ENCODE results near the gene HSFX2.
"Not testable (repeated sequence)": the region's sequence is repeated elsewhere in the genome, so short reads cannot be mapped to it uniquely, and the experiment has no call there.

The HSFX2 gene, protein sequence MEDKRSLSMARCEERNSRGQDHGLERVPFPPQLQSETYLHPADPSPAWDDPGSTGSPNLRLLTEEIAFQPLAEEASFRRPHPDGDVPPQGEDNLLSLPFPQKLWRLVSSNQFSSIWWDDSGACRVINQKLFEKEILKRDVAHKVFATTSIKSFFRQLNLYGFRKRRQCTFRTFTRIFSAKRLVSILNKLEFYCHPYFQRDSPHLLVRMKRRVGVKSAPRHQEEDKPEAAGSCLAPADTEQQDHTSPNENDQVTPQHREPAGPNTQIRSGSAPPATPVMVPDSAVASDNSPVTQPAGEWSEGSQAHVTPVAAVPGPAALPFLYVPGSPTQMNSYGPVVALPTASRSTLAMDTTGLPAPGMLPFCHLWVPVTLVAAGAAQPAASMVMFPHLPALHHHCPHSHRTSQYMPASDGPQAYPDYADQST

DNA sequence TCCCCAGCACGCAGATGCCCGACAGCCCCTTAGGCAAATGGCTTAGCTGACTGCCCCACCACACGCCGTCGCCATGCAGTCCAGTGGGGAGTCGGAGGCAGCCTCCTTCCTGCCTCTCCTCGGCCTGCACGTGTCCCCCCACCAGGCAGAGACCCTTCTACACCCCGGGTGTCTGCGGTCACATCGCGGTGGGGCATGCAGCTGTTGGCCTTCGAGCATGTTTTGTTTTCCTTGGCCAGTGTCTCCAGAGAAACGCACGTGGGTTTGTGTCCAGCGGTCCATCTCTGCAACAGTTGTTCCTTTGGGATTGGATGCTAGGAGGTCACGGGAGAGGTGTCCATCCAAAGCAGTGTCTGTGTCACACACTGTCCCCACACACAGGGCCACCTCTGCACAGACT, at the start of gene HSFX2:
Gene HSFX2, minus strand, starts transcription at position 101 of the 400 bp plus-strand sequence. CDS start 614 bp downstream, outside the sequence.
- not testable (repeated sequence) for DNase-seq

DNA sequence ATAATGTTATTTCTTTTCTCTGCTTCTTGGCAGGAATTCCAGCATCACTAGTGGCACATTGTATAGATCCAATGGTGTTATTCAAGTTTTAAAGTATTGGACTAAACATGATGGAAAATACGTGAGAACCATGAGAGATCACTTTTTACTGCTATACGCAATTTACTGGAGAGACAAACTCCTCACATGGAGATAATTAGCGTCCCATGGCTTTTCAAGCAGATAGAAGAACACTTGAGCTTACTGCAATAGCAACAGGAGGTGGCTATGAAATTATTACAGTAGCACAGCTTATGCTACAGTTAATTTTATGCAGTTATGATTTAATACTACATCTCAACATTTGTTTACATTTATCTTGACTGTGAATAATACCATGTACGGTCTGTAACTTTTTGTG, 48.4 kb upstream of the HSFX2 start:
- no peak for DNase-seq

DNA sequence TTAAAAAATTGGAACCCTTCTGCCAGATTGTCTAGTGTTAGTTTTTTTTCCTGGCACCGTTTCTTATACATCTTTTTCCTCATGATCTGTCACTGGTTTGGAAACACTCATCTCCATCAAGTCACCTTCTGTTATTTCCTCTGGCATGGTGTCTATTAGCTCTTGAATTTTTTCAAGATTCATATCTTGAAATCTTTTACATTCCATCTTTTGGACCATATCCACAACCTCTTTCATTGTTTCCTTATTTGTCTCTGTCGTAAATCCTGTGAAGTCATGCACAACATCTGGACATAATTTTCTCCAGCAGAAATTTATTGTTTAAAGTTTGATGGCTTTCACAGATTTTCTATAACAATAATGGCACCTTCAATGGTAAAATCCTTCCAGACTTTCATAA, 46.7 kb upstream of the HSFX2 start:
- no peak for DNase-seq

DNA sequence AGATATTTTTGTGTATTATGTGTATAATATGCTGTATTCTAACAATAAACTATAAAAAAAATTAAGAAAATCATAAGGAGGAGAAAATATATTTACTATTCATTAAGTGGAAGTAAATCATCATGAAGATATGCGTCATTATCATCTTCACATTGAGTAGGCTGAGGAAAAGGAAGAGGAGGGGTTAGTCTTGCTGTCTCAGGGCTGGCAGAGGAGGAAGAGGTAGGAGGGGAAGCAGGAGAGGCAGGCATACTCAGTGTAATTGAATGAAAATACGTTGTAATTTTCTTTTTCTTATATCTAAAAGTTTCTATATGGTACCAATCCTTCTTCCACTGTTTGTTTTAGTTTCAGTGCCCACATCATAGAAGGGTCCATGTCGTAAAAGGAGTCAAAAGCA, 46.3 kb upstream of the HSFX2 start:
- no peak for DNase-seq

DNA sequence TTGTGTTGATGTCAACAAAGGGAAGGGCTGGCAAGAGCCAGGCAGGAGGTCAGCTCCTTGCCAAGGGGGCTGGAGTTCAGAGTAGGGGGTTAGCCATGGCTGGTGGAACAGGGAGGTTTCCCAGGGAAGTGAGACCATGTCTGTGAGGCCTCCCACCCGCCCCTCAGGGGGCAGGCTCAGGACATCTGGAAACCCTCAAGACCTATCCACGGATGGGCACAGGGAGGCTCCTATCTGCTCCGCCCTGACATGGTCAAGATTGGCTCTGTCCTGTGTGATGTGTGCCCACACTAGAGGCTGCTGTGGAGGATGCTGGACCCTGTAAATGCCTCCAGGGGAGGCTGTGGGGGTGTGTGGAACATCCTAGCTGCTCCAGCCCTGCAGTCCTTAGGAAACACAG, 44.5 kb upstream of the HSFX2 start:
- no peak for DNase-seq

DNA sequence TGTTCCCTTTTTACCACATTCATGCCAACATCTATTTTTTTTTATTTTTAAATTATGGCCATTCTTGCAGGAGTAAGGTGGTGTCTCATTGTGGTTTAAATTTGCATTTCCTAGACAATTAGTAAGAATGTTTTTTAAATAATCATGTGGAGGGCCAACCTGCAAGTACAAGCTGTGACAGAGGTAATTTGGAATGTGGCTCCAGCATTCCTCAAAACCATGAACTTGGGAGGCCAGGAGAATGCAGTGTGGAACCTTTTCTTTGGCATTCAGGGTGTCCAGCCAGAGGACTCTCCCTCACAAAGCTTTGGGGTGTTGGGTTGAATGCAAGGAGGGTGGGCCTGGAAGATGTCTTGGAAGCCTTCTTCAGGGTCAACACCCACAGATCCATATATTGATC, 43.7 kb upstream of the HSFX2 start:
- no peak for DNase-seq

DNA sequence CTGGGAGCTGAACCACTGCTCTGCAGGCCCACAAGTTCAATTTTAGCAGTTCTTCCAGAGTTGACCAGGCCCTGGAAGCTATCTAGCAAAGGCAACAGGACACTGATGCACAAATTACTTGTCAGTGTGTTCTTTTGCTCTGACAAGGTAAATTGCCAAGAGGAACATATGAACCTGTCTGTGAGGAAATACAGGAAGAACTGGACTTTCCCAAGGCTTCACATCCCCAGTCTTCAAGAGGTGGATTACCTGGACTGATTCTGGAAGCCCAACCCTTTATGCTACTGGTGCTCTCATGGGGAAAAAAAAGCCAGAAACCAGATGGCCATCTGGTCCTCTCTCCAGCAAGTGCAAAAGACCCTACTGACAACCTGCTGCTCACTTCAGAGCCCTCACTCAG, 38.4 kb upstream of the HSFX2 start:
- DNase-seq = no peak

DNA sequence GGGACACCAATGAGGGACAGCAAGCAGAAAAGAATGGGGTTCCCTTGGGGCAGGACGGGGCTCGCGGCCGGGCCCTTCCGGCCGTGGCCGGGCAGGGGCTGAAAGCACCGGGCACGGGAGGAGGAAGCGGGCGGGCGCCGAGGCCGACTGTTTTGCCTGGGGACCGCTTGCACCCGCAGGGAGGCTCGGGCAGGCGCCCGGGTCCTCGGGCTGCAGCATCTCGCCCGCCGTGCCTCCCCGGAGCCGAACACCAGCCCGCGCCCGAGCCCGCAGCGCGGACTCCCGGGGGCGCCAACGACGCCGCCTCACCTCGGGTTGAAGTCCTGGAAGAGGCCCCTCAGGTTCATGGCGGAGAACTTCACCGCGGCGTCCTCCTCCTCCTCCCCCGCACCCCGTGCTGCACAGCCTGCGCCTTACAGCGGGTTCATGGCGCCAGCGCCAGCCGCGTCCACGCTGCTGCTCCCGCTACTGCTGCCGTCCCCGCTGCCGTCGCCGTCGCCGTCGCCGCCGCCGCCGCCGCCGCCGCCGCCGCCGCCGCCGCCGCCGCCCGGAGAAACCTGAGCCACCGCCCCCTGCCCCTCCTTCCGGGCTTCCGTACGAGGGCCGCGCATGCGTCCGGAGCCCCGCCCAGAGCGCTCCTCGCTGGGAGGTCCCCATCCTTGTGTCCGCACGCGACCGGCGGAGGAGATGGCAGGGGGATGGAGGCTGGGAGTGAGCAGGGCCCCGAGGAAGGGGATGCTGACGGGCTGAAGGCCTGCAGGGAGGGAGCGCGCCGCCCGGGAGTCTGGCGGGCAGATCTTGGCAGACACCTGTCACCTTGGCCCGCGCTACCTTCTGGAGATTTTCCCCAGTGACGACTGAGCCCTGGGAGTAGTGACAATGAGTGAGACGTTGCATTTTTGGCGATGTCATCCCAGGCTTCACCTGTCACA, 36.4 kb upstream of the HSFX2 start, which contains the start of gene TMEM185A:
Gene TMEM185A, minus strand, starts transcription at position 559 of the 932 bp plus-strand sequence. Its CDS starts 212 bp downstream, at position 347.
- peak; percentile 65 for DNase-seq

DNA sequence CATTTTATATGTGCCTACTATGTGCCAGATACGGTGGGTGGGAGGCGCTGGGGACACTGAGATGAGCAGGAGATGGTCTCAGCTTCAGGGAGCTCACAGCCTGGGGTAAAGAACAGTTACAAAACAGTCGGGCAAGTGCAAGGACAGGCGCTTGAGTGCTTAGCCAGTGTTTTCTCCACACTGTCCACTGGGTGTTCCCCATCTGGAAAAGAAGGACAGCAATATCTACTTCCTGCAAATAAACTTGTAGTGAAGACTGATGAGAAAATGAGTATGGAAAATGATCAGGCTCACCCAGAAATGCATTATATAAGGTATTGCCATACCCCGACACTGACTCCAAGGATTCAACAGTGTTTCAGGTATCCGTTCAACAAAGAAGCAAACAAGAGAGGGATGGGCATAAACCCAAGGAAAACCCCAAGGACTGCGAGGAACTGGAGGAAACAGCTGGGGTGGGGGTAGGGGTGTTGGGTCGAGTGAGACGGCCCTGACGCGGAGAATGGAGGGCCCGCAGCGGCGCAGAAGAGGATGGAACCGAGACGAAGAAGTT, 35.6 kb upstream of the HSFX2 start:
- no peak for DNase-seq

DNA sequence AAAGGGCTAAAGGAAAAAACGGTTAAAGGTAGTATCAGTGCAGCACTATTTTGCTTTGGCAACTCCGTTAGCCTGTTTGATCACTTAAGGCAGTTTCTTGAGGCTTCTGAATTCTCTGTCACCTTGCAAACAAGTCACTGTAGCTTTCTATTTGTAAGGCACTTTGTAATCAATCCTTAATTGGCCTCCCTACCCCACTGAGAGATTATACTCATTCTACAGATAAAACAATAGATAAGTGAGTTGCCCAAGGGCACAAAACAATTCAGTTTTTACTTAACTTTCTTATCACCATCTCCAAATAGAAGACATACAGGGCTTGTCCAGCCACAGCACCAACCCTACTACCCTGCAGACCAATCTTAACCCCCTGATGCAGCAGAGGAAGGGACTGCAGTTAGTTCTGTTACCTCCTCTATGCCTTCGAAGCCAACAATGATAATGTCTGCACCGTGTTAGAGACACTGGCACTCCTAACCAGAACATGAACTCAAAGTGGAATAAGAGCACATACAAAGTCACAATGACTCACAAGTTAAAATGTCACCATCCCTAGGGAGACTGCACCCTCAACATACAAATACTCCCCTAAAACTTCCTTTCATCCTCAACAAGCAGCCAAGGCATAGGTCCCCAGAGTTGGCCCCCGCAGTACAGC, 34.7 kb upstream of the HSFX2 start:
- no peak for DNase-seq

DNA sequence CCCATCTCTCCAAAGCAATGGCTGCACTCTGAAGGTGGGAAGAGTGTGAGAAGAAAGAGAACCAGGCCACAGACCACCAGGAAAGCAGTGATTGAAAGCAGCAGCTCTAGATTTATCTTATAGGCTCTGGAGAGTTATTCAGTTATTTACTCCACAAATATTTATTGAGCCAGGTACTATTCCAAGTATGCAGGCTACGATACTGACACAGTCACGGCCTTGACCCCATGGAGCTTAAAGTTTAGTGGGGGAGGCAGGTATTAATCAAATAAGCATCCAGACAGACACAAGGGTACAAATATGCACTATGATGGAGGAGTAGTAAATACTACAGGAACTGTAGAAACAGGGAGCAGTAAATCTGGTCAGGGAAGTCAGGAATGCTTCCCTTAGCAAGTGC, 33.7 kb upstream of the HSFX2 start:
- no peak for DNase-seq

DNA sequence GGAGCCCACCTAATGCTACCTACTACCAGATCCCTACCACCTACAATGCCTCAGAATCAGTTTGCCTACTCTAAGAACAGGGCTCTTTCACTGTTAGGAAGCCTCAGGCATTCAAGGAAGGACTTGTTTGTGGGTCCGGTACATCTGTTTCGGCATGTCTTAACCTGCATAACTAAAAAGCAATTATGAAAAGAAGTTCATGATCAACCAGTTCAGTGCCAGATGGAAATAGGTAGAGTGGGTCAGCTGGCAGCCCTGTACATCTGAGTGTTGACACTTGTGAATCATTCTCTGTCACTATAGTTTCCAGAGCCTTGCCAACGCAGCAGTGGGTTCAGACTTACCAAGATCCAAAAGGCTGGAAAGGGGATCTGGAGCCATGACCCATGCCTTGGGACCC, 33.2 kb upstream of the HSFX2 start:
- no peak for DNase-seq

DNA sequence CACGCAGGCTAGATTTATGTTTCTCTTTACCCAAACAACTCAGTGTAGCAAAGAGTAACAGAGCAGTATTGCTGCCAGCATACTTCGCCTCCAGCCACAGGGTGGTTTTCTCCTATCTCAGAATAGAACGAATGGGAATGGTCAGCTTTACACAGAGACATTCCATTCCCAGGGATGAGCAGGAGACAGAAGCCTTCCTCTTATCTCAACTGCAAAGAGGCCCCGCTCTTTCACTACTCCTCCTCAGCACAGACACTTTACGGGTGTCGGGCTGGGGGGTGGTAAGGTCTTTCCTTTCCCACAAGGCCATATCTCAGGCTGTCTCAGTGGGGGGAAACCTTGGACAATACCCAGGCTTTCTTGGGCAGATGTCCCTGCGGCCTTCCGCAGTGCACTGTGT, 31.7 kb upstream of the HSFX2 start:
- DNase-seq = not testable (repeated sequence)

DNA sequence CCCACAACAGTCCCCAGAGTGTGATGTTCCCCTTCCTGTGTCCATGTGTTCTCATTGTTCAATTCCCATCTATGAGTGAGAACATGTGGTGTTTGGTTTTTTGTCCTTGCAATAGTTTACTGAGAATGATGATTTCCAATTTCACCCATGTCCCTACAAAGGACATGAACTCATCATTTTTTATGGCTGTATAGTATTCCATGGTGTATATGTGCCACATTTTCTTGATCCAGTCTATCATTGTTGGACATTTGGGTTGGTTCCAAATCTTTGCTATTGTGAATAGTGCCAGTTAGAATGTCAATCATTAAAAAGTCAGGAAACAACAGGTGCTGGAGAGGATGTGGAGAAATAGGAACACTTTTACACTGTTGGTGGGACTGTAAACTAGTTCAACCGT, 24.5 kb upstream of the HSFX2 start:
- not testable (repeated sequence) for DNase-seq

DNA sequence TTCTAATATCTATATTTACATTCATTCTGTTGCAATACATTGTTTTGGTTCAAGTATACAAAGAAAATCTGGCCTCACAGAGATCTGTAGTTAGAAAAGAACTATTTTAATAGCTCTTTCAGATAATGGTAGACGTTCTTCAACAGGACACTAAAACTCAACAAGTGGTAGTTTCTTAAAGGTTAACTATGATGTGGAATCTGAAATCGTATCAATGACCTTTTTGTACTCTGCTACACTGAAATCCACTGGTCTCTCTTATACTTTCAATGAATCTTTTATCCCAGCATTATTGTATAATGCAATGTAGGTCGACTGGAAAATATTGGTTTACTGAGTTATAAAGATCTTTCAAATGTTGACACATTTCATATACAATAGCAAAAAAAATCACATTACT, 23.8 kb upstream of the HSFX2 start:
- DNase-seq = no peak

DNA sequence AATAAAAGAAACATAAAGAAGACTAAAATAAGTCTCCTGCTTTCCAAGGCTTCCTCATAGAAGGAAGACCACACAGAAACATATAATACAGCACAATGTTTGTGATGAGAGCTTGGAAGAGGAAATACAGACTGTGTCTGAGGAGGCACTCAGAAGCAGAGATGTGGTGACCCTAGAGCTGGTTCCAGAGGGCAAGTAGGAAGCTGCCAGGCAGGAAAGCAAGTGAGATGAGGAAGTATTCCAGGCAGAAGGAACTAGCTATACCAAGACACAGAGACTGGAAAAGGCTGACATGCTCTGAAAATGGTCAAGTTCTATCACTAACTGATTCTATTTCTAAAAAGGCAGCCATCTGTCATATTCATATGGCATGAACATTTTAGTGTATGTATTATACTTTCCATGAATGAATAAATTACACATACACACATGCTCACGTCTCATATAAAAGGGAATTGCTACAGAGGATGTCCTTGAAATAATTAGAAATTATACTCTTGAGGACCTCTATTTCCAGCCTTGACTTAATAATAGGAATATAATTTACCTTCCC, 16.6 kb upstream of the HSFX2 start:
- no peak for DNase-seq

DNA sequence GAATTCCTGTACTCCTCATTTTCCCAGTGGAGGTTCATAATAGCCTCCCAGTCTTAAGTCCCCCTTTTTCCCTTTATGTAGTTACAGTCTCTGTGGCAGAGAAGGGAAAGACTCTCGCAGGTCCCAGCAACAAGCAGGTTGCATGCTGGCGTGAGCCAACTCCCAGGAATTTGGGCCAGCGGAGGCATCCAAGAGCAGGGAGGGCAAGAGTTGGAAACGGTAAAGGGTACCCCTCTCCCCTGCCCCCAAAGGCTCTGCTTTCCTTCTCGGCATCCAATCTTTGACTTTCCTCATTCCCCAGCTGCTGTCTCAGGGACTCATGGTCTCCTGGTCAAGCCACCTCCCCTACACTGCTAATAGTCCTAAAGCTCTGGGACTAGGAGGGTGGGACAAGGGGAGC, 15.4 kb upstream of the HSFX2 start:
- no peak for DNase-seq

DNA sequence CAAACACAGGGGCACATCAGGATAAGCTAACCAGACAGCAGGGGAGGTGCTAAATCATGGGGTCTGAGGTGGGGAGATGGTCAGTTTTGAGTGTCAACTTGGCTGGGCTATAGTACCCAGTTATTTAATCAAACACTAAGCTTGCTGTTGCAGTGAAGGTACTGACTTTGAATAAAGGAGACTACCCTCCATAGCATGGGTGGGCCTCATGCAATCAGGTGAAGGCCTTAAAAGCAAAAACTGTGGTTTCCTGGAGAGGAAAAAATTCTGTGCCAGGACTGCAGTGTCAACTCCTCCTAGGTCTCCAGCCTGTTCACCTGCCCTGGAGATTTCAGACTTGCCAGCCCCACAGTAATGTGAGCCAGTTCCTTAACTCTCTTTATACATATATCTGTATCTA, 12.6 kb upstream of the HSFX2 start:
- no peak for DNase-seq

DNA sequence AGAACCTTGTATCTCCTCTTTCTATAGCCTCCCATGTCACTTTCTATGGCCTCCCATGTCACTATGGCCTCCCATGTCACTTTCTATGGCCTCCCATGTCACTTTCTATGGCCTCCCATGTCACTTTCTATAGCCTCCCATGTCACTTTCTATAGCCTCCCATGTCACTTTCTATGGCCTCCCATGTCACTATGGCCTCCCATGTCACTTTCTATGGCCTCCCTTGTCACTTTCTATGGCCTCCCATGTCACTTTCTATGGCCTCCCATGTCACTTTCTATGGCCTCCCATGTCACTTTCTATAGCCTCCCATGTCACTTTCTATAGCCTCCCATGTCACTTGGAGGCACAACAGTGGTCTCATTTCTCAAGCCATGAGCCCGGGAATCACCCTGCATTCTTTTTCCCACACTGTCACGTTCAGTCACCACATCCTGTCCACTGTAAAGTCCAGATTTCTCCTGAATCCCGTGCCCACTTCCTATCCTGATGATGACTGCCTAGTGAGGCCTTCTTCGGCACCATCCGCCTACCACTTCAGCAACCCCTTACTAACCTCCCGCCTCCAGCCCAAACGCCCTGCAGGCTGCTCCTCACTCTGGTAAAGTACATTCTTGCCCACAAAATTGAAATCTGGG, 10.3 kb upstream of the HSFX2 start:
- DNase-seq = not testable (repeated sequence)

DNA sequence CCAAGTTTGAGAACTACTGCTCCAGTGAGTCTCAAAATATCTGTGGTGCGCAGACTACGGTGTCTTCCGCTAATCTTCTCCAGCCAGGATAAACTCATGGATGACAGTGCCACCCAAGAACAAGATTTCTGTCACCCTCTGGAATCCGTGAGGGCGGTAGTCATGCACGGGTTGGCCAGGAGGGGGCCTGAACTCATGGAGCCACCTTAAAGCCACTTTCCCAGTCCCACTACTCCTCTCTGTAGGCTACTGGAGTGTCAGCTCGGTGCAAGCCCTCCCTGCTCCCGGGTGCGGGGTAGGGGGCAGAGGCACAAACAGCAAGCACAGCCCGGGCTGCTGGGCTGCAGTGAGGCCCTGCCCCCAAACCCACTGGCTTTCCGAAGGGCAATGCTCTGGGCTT, 3.5 kb upstream of the HSFX2 start:
- not testable (repeated sequence) for DNase-seq

DNA sequence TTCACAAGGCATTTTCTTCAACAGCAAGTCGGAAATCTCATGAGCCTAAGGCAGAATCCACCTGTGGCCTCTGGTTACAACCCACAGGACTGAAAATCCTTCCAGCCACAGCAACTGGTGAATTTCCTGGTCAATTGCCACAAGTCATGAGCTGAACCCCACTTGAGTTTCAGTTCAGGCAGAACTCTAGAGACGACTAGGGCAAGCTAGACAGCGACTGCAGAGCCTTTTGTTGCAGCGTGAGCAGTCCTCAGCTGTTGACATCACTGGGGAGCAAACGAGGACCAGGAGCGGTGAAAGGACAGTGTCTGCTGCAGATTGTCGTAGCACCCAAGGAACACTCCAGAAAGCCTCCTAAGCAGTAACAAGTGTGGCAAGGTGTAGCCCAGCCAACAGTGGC, 829 bp upstream of the HSFX2 start:
- not testable (repeated sequence) for DNase-seq

DNA sequence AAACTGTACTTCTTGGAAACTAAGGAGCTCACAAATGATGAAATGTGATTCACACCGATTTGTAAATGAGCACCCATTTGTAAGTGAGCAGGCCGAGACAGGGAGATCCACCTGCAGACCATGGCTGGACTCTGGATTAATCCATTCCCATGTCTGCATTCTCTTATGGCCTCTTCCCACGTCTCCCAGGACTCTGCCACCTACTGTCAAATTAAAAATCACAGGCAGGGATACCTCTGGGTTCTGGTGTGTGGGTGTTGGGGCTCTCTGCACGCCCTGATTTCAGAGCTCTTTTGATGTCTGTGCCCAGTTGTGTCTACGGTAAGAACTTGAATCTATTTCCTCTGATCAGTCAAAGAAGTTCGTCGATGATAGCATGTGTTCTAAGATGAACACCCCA, 4.1 kb downstream of the HSFX2 start:
- DNase-seq = not testable (repeated sequence)
